Stomach (tissue), 4 donors: ENCODE measurements around the gene PANK2.

Source experiments
- EP300 ChIP-seq: sonication (generic); formaldehyde crosslinking; IDR thresholded peaks from one replicate; pipeline ENCODE4 v1.6.1; 2017; ENCODE audit warnings: antibody characterized with exemption
- POLR2A ChIP-seq, 4 donors: fragments of 450-650 bp; IDR thresholded peaks; one replicate each; pipeline ENCODE4 v1.6.1; 2016; ENCODE audit warnings: antibody characterized with exemption in 4 of 4, control low read depth in 2 of 4, mild to moderate bottlenecking in 1 of 4, moderate library complexity in 1 of 4
- TF ChIP-seq, protein P1 (sequence below), 7 experiments: fragments of 450-650 bp in 4 of 7; fragments of 200-600 bp in 3 of 7; sonication (generic) in 3 of 7; IDR thresholded peaks; one replicate each; pipeline ENCODE4 v1.5.1; 2016 to 2019; ENCODE audit warnings: antibody characterized with exemption in 7 of 7, control low read depth in 2 of 7, mild to moderate bottlenecking in 1 of 7

DNA sequence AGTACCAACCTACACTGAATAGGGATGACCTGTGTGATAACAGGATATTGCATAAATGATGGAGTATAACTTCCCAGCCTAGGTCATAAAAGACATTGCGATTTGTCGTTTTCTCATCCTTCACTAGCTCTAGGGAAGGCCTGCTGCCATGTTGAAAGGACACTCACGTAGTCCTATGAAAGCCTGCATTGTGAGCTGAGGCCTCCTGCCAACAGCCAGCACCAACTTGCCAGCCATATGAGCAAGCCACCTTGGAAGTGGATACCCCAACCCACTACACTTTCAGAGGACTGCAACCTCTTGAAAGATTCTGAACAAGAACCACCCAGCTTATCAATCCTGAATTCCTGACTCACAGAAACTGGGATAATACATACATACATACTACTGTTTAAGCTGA lies 3.5 kb upstream of the PANK2 start:
- TF ChIP-seq, protein P1, sequence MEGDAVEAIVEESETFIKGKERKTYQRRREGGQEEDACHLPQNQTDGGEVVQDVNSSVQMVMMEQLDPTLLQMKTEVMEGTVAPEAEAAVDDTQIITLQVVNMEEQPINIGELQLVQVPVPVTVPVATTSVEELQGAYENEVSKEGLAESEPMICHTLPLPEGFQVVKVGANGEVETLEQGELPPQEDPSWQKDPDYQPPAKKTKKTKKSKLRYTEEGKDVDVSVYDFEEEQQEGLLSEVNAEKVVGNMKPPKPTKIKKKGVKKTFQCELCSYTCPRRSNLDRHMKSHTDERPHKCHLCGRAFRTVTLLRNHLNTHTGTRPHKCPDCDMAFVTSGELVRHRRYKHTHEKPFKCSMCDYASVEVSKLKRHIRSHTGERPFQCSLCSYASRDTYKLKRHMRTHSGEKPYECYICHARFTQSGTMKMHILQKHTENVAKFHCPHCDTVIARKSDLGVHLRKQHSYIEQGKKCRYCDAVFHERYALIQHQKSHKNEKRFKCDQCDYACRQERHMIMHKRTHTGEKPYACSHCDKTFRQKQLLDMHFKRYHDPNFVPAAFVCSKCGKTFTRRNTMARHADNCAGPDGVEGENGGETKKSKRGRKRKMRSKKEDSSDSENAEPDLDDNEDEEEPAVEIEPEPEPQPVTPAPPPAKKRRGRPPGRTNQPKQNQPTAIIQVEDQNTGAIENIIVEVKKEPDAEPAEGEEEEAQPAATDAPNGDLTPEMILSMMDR (IDR thresholded peaks at IDR 0.05), result no peak
- TF ChIP-seq POLR2A (IDR thresholded peaks at IDR 0.05) (no peak), EP300 (no peak)
